H1 (cell line): ENCODE measurements around the gene KLHL1. TPM values are rescaled to one million over a fixed set of nuclear protein-coding genes. Genes with fewer than 3 reads are reported as not detected.

Experiments used
- CTCF ChIA-PET: fragments of 300-600 bp; sonication (Branson Sonifier 250); formaldehyde crosslinking; loops from one replicate; lab custom pipeline; 2021; ENCODE audit not compliant: partially characterized antibody; lab: Charles Lee
- POLR2A ChIA-PET: fragments of 300-600 bp; sonication (Branson Sonifier 250); formaldehyde crosslinking; loops from one replicate; lab custom pipeline; 2021; ENCODE audit warnings: inconsistent platforms; ENCODE audit not compliant: partially characterized antibody; lab: Charles Lee
- DNase-seq, 2 experiments: peaks; one replicate each; pipeline versions ENCODE4 v3.0.0 to v3.0.0-alpha.2; 2010 to 2022; ENCODE audit warnings: low spot score in 2 of 2, low read depth in 1 of 2, mixed read lengths in 1 of 2
- FAIRE-seq: peaks from 2 replicates; lab custom pipeline; 2011; peaks lifted over from hg19 to GRCh38; lab: Jason Lieb, UNC
- H2AFZ ChIP-seq: 2 replicates; pipeline ENCODE4 v1.8.1; 2012; ENCODE audit warnings: low read length, inconsistent platforms
- H2AK5ac ChIP-seq: 2 replicates; pipeline ENCODE4 v1.6.1; 2013; ENCODE audit warnings: low read depth, low read length
- H2BK120ac ChIP-seq: replicated peaks from 2 replicates; pipeline ENCODE3; 2013; ENCODE audit warnings: low read depth, low read length, inconsistent platforms
- H2BK12ac ChIP-seq: 2 replicates; pipeline ENCODE4 v1.6.1; 2013; ENCODE audit warnings: low read depth, low read length
- H2BK15ac ChIP-seq: 2 replicates; pipeline ENCODE4 v1.6.1; 2013; ENCODE audit warnings: low read length
- H2BK20ac ChIP-seq: 2 replicates; pipeline ENCODE4 v1.6.1; 2013; ENCODE audit warnings: low read length
- H2BK5ac ChIP-seq: 2 replicates; pipeline ENCODE4 v1.6.1; 2013; ENCODE audit warnings: low read depth, low read length
- H3K14ac ChIP-seq: 2 replicates; pipeline ENCODE4 v1.6.1; 2013; ENCODE audit warnings: inconsistent platforms; ENCODE audit not compliant: insufficient read length
- H3K18ac ChIP-seq: 2 replicates; pipeline ENCODE4 v1.6.1; 2013; ENCODE audit warnings: low read length; ENCODE audit errors: extremely low read depth
- H3K23ac ChIP-seq: 2 replicates; pipeline ENCODE4 v1.6.1; 2013; ENCODE audit warnings: inconsistent platforms; ENCODE audit not compliant: insufficient read length
- H3K23me2 ChIP-seq: 2 replicates; pipeline ENCODE4 v1.6.1; 2013; ENCODE audit warnings: low read depth, low read length
- H3K27ac ChIP-seq: 2 replicates; pipeline ENCODE4 v1.6.1; 2011; ENCODE audit warnings: low read depth, low read length, inconsistent platforms
- H3K27me3 ChIP-seq, 4 experiments: replicated peaks in 1 of 4; 1 replicate in 1 of 4; 2 replicates in 3 of 4; pipeline versions ENCODE4 v1.6.1 to v1.8.1; 2011 to 2013; ENCODE audit warnings: low read length in 3 of 4, mild to moderate bottlenecking in 3 of 4, inconsistent platforms in 2 of 4, mixed read lengths in 2 of 4, moderate library complexity in 1 of 4; ENCODE audit not compliant: control insufficient read depth in 3 of 4, insufficient read depth in 3 of 4; ENCODE audit errors: extremely low read depth in 1 of 4
- H3K36me3 ChIP-seq, 4 experiments: 2 replicates each; pipeline versions ENCODE4 v1.6.1 to v1.8.1; 2011 to 2013; ENCODE audit warnings: mild to moderate bottlenecking in 4 of 4, low read length in 3 of 4, moderate library complexity in 2 of 4, control low read depth in 1 of 4, inconsistent platforms in 1 of 4; ENCODE audit not compliant: insufficient read depth in 4 of 4, control insufficient read depth in 2 of 4
- H3K4ac ChIP-seq: replicated peaks from 2 replicates; pipeline ENCODE3; 2013; ENCODE audit warnings: low read length, low read depth, mixed read lengths, inconsistent platforms; ENCODE audit not compliant: insufficient read length
- H3K4me1 ChIP-seq, 4 experiments: replicated peaks in 1 of 4; 1 replicate in 1 of 4; 2 replicates in 3 of 4; pipeline versions ENCODE4 v1.6.1 to v1.8.1; 2011 to 2013; ENCODE audit warnings: low read length in 3 of 4, inconsistent platforms in 2 of 4, mixed read lengths in 1 of 4; ENCODE audit not compliant: insufficient read depth in 4 of 4, control insufficient read depth in 3 of 4
- H3K4me2 ChIP-seq, 2 experiments: 2 replicates each; pipeline versions ENCODE4 v1.6.1 to v1.8.1; 2011 to 2013; ENCODE audit warnings: low read depth in 2 of 2, low read length in 2 of 2, control low read depth in 1 of 2, inconsistent platforms in 1 of 2, mild to moderate bottlenecking in 1 of 2; ENCODE audit not compliant: insufficient read depth in 1 of 2
- H3K4me3 ChIP-seq, 4 experiments: fragments of 200-600, 300-600 bp in 1 of 4; sonication (generic), shearing (Covaris generic), sonication (Bioruptor Twin) in 1 of 4; 2 replicates each; pipeline versions ENCODE4 v1.5.1 to v1.8.1; 2011 to 2016; ENCODE audit warnings: low read length in 4 of 4, low read depth in 3 of 4, control low read depth in 2 of 4, inconsistent platforms in 2 of 4, mild to moderate bottlenecking in 2 of 4, mixed read lengths in 1 of 4, moderate library complexity in 1 of 4; ENCODE audit not compliant: insufficient read depth in 2 of 4; ENCODE audit errors: extremely low read depth in 1 of 4
- H3K56ac ChIP-seq: replicated peaks from 2 replicates; pipeline ENCODE3; 2013; ENCODE audit warnings: low read depth, mild to moderate bottlenecking, mixed read lengths, low read length, inconsistent platforms; ENCODE audit not compliant: insufficient read length
- H3K79me1 ChIP-seq: 2 replicates; pipeline ENCODE4 v1.6.1; 2013; ENCODE audit warnings: low read depth, low read length, control low read depth
- H3K79me2 ChIP-seq, 2 experiments: 2 replicates each; pipeline versions ENCODE4 v1.6.1 to v1.8.1; 2012 to 2013; ENCODE audit warnings: low read length in 2 of 2, mild to moderate bottlenecking in 2 of 2, inconsistent platforms in 1 of 2; ENCODE audit not compliant: insufficient read depth in 2 of 2, control insufficient read depth in 1 of 2
- H3K9ac ChIP-seq, 4 experiments: replicated peaks in 1 of 4; 1 replicate in 1 of 4; 2 replicates in 3 of 4; pipeline versions ENCODE4 v1.6.1 to v1.8.1; 2011 to 2013; ENCODE audit warnings: low read depth in 3 of 4, low read length in 3 of 4, control low read depth in 2 of 4, mild to moderate bottlenecking in 2 of 4, moderate library complexity in 2 of 4, inconsistent platforms in 1 of 4; ENCODE audit errors: extremely low read depth in 1 of 4
- H3K9me3 ChIP-seq, 2 experiments: 2 replicates each; pipeline versions ENCODE4 v1.6.1 to v1.8.1; 2012 to 2013; ENCODE audit warnings: mild to moderate bottlenecking in 2 of 2, moderate library complexity in 2 of 2, control low read depth in 1 of 2, inconsistent platforms in 1 of 2, low read depth in 1 of 2, low read length in 1 of 2, mixed read lengths in 1 of 2; ENCODE audit not compliant: insufficient read depth in 2 of 2
- H4K20me1 ChIP-seq, 2 experiments: replicated peaks in 1 of 2; 2 replicates each; pipeline versions ENCODE3 to v1.8.1; 2011 to 2013; ENCODE audit warnings: inconsistent platforms in 2 of 2, low read length in 2 of 2, mild to moderate bottlenecking in 1 of 2; ENCODE audit not compliant: insufficient read depth in 2 of 2, control insufficient read depth in 1 of 2
- H4K5ac ChIP-seq: 2 replicates; pipeline ENCODE4 v1.6.1; 2013; ENCODE audit warnings: low read length, low read depth, mixed read lengths, inconsistent platforms; ENCODE audit not compliant: insufficient read length
- H4K8ac ChIP-seq: 2 replicates; pipeline ENCODE4 v1.8.0; 2013; ENCODE audit warnings: mild to moderate bottlenecking, moderate library complexity, low read length, inconsistent platforms; ENCODE audit not compliant: insufficient read depth; ENCODE audit errors: extremely low read depth
- H4K91ac ChIP-seq: replicated peaks from 2 replicates; pipeline ENCODE3; 2013; ENCODE audit warnings: low read length, mixed read lengths, inconsistent platforms; ENCODE audit not compliant: insufficient read length
- ASH2L ChIP-seq: fragments of 200-600, 300-600 bp; sonication (generic); IDR thresholded peaks from one replicate; pipeline ENCODE4 v1.7.1; 2017; ENCODE audit warnings: low read length
- BCL11A ChIP-seq, 2 experiments: IDR thresholded peaks; one replicate each; pipeline ENCODE4 v1.6.1; 2011; ENCODE audit warnings: low read depth in 2 of 2, low read length in 2 of 2, mild to moderate bottlenecking in 2 of 2
- BRCA1 ChIP-seq: IDR thresholded peaks from 2 replicates; pipeline ENCODE4 v1.6.1; 2012; ENCODE audit warnings: low read depth, low read length, improper control_type of control experiment
- CBX5 ChIP-seq: fragments of 300-800, 300-1000 bp; sonication (generic); IDR thresholded peaks from 2 replicates; pipeline ENCODE4 v1.7.1; 2016; ENCODE audit warnings: antibody characterized with exemption, low read length, low read depth
- CBX8 ChIP-seq: fragments of 300-800, 300-1000 bp; sonication (generic); IDR thresholded peaks from 2 replicates; pipeline ENCODE4 v1.7.1; 2016; ENCODE audit warnings: low read depth, low read length, borderline replicate concordance
- CEBPB ChIP-seq: IDR thresholded peaks from 2 replicates; pipeline ENCODE4 v1.6.1; 2012; ENCODE audit warnings: low read depth, low read length
- CHD2 ChIP-seq: IDR thresholded peaks from 2 replicates; pipeline ENCODE4 v1.6.1; 2012; ENCODE audit warnings: low read length, improper control_type of control experiment
- EGR1 ChIP-seq: IDR thresholded peaks from 2 replicates; pipeline ENCODE4 v1.6.1; 2011; ENCODE audit warnings: low read depth, low read length, borderline replicate concordance
- EP300 ChIP-seq, 2 experiments: IDR thresholded peaks; 1 replicate in 1 of 2; 2 replicates in 1 of 2; pipeline ENCODE4 v1.6.1; 2011 to 2012; ENCODE audit warnings: low read depth in 2 of 2, low read length in 2 of 2, mild to moderate bottlenecking in 2 of 2, borderline replicate concordance in 1 of 2, inconsistent platforms in 1 of 2, moderate library complexity in 1 of 2
- EZH2 ChIP-seq: fragments of 200-600 bp; sonication (generic); IDR thresholded peaks from 2 replicates; pipeline ENCODE4 v1.7.1; 2012; ENCODE audit warnings: low read depth, mild to moderate bottlenecking, moderate library complexity, low read length, inconsistent platforms; ENCODE audit not compliant: severe bottlenecking
- HDAC6 ChIP-seq: IDR thresholded peaks from one replicate; pipeline ENCODE4 v1.7.1; 2012; ENCODE audit warnings: low read depth, mild to moderate bottlenecking, inconsistent platforms, low read length, moderate library complexity
- JUN ChIP-seq: IDR thresholded peaks from 2 replicates; pipeline ENCODE4 v1.6.1; 2011; ENCODE audit warnings: low read depth, mild to moderate bottlenecking, improper control_type of control experiment, low read length
- MAFK ChIP-seq: IDR thresholded peaks from 2 replicates; pipeline ENCODE4 v1.6.1; 2012; ENCODE audit warnings: low read depth, mild to moderate bottlenecking, improper control_type of control experiment, low read length
- NANOG ChIP-seq: IDR thresholded peaks from 2 replicates; pipeline ENCODE4 v1.6.1; 2011; ENCODE audit warnings: low read length, low read depth, mild to moderate bottlenecking, inconsistent platforms; ENCODE audit not compliant: insufficient read depth, poor library complexity, severe bottlenecking
- POLR2A ChIP-seq, 2 experiments: IDR thresholded peaks; 1 replicate in 1 of 2; 2 replicates in 1 of 2; pipeline ENCODE4 v1.6.1; 2011; ENCODE audit warnings: low read depth in 2 of 2, low read length in 2 of 2, mild to moderate bottlenecking in 2 of 2; ENCODE audit errors: control extremely low read depth in 1 of 2
- SP1 ChIP-seq: IDR thresholded peaks from 2 replicates; pipeline ENCODE4 v1.6.1; 2011; ENCODE audit warnings: low read depth, low read length
- SP2 ChIP-seq: IDR thresholded peaks from 2 replicates; pipeline ENCODE4 v1.6.1; 2012; ENCODE audit warnings: mild to moderate bottlenecking, low read length, inconsistent platforms
- WGBS, 2 experiments: shearing (Covaris generic) in 1 of 2; methylation state at CpG; one replicate each; pipeline versions ENCODE4 v1.1.6 to v1.1.7; 2013 to 2015; ENCODE audit warnings: low lambda C conversion rate in 2 of 2, mixed read lengths in 2 of 2, inconsistent platforms in 1 of 2, low coverage in 1 of 2, missing lambda C conversion rate in 1 of 2; ENCODE audit not compliant: insufficient replicate concordance in 2 of 2, insufficient coverage in 1 of 2, insufficient read length in 1 of 2; ENCODE audit errors: extremely low coverage in 1 of 2, missing lambda C conversion rate in 1 of 2; 5-methylcytosine and 5-hydroxymethylcytosine counted together
- polyA plus RNA-seq, 7 experiments: library from polyadenylated mRNA; depleted of rRNA in 3 of 7; stranded (reverse) in 5 of 7; unstranded in 2 of 7; fragments of >200 nt in 5 of 7; fragments of 200-250 nt in 2 of 7; gene quantifications; 1 replicate in 5 of 7; 2 replicates in 1 of 7; 4 replicates in 1 of 7; pipeline versions ENCODE4 v1.2.1 to v1.2.3, GENCODE V29; 2011 to 2013; ENCODE audit warnings: missing spikeins in 2 of 7, mixed read lengths in 2 of 7
- total RNA-seq: library from RNA; stranded (reverse); fragmentation: NEBNext Ultra II Directional; extraction: Animal tissue kit (Norgen Biotek cat#: 25700); gene quantifications from 2 replicates; pipeline ENCODE4 v1.2.1, GENCODE V29; 2021

KLHL1 gene
- total and polyA plus RNA-seq, 2 of the 8 experiments (the other 6 are each of a cell fraction or from before 2014, with no cell fraction given): not detected

GRCh38 chr13:69947582-69947981 is 160.7 kb downstream of the KLHL1 start:
- Histone ChIP-seq H3K4me1 (no peaks in the 10 kb centered on the region), H3K9ac (no peak overlapping the region), H2BK15ac (no peak overlapping the region), H3K9me3 (no peaks in the 10 kb centered on the region), H2BK120ac (no peak overlapping the region), H3K4me3 (no peak overlapping the region), H3K27ac (no peak overlapping the region), H2BK12ac (no peak overlapping the region), H3K79me1 (no peaks in the 10 kb centered on the region), H2AFZ (no peak overlapping the region), H3K79me2 (no peaks in the 10 kb centered on the region), H3K14ac (no peak overlapping the region), H3K4ac (no peak overlapping the region), H3K23ac (no peak overlapping the region), H3K27me3 (no peaks in the 10 kb centered on the region), H3K4me2 (no peak overlapping the region), H3K36me3 (no peaks in the 10 kb centered on the region), H2AK5ac (no peak overlapping the region), H3K56ac (no peak overlapping the region), H4K91ac (no peak overlapping the region), H4K8ac (no peak overlapping the region), H4K20me1 (no peaks in the 10 kb centered on the region), H2BK5ac (no peak overlapping the region), H2BK20ac (no peak overlapping the region), H3K23me2 (no peaks in the 10 kb centered on the region), H3K18ac (no peak overlapping the region), H4K5ac (no peak overlapping the region)
- CTCF ChIA-PET: interaction anchor here (0.6 to 0.8 kb wide), 2 partner anchors 12 to 764 kb away, joined by 3 to 6 read pairs; no protein-coding TSS in a partner anchor
- FAIRE-seq (no peak), DNase-seq (no peak)
- WGBS, 2 experiments: 90% methylated on average over 2 of the region's 2 CpGs; no CpG with 5 or more reads in 1 of the 2 experiments
- POLR2A ChIA-PET: no interaction called here
- TF ChIP-seq MAFK (no peak), NANOG (no peak), SP1 (no peak), EGR1 (no peak), HDAC6 (no peak), BCL11A (IDR thresholded peaks at IDR 0.05; ENCODE audit: low read depth in 2 of 2, low read length in 2 of 2) (no peak), CEBPB (no peak), EZH2 (no peak), SP2 (no peak), POLR2A (IDR thresholded peaks at IDR 0.05; ENCODE audit: control extremely low read depth in 1 of 2, low read depth in 2 of 2, low read length in 2 of 2) (no peak), CHD2 (no peak), EP300 (IDR thresholded peaks at IDR 0.05; ENCODE audit: borderline replicate concordance in 1 of 2, low read depth in 2 of 2, low read length in 2 of 2) (no peak), CBX8 (no peak), CBX5 (no peak), BRCA1 (no peak), ASH2L (no peak), JUN (no peak)
